Measurements from ENCODE around the gene NASP.

- no peak for TF ChIP-seq CTCF (IDR thresholded peaks at IDR 0.05; ENCODE audit: insufficient read depth, low read depth, low read length)
- no peak for TF ChIP-seq EZH2 (IDR thresholded peaks at IDR 0.05; ENCODE audit: insufficient read depth, low read length)
Observed at GRCh38 chr1:45542591-45542990, 41.2 kb upstream of the NASP start.

Data from astrocyte (in vitro differentiated cells and primary cell).